Measurements from ENCODE around the gene NCR1.
"Not testable (repeated sequence)": the region's sequence is repeated elsewhere in the genome, so short reads cannot be mapped to it uniquely, and the experiment has no call there.

GRCh38 chr19:54939538-54939937, 33.6 kb downstream of the NCR1 start:
- TF ChIP-seq, protein P1, sequence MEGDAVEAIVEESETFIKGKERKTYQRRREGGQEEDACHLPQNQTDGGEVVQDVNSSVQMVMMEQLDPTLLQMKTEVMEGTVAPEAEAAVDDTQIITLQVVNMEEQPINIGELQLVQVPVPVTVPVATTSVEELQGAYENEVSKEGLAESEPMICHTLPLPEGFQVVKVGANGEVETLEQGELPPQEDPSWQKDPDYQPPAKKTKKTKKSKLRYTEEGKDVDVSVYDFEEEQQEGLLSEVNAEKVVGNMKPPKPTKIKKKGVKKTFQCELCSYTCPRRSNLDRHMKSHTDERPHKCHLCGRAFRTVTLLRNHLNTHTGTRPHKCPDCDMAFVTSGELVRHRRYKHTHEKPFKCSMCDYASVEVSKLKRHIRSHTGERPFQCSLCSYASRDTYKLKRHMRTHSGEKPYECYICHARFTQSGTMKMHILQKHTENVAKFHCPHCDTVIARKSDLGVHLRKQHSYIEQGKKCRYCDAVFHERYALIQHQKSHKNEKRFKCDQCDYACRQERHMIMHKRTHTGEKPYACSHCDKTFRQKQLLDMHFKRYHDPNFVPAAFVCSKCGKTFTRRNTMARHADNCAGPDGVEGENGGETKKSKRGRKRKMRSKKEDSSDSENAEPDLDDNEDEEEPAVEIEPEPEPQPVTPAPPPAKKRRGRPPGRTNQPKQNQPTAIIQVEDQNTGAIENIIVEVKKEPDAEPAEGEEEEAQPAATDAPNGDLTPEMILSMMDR (IDR thresholded peaks at IDR 0.05), result not testable (repeated sequence)
- TF ChIP-seq POLR2A (IDR thresholded peaks at IDR 0.05), result not testable (repeated sequence)

Measured in testis (tissue), 2 donors.